HG03457 (cell line): Measurements from ENCODE around the gene MAP4K2.
"Not testable (repeated sequence)": the region's sequence is repeated elsewhere in the genome, so short reads cannot be mapped to it uniquely, and the experiment has no call there.

Experiments
- ATAC-seq: cut with Tn5 transposase; IDR thresholded peaks from one replicate; pipeline ENCODE4 v1.9.1; 2021; ENCODE audit warnings: moderate number of reproducible peaks; ENCODE audit not compliant: unreplicated experiment

Gene MAP4K2

GRCh38 chr11:64803158-64803845 lies at the start of gene MAP4K2:
Gene MAP4K2 (minus strand): TSS chr11:64803214. CDS start chr11:64803149, 65 bp downstream.
- peak; percentile 45 for ATAC-seq

- no peak for ATAC-seq
These were observed 48.9 kb upstream of the MAP4K2 start for GRCh38 chr11:64851831-64852351.

GRCh38 chr11:64850979-64851567 lies 48.1 kb upstream of the MAP4K2 start:
- peak; percentile 46 for ATAC-seq

- ATAC-seq: no peak
These were observed 46.8 kb upstream of the MAP4K2 start for GRCh38 chr11:64849598-64850356.

- no peak for ATAC-seq
These were observed 46.0 kb upstream of the MAP4K2 start for GRCh38 chr11:64848826-64849597.

- no peak for ATAC-seq
These were observed 45.3 kb upstream of the MAP4K2 start for GRCh38 chr11:64848214-64848825.

- no peak for ATAC-seq
These were observed 44.1 kb upstream of the MAP4K2 start for GRCh38 chr11:64846998-64847666.

GRCh38 chr11:64845776-64846129 lies 42.7 kb upstream of the MAP4K2 start:
- ATAC-seq: not testable (repeated sequence)

GRCh38 chr11:64845129-64845775 lies 42.2 kb upstream of the MAP4K2 start:
- no peak for ATAC-seq

GRCh38 chr11:64844330-64845128 lies 41.5 kb upstream of the MAP4K2 start, which contains the start of gene CDC42BPG:
Gene CDC42BPG (minus strand): TSS chr11:64844653. CDS start chr11:64844569, 84 bp downstream.
- no peak for ATAC-seq

GRCh38 chr11:64843686-64844329 lies 40.8 kb upstream of the MAP4K2 start:
- no peak for ATAC-seq

- ATAC-seq: no peak
These were observed 40.1 kb upstream of the MAP4K2 start for GRCh38 chr11:64842851-64843685.

GRCh38 chr11:64842366-64842759 lies 39.3 kb upstream of the MAP4K2 start:
- no peak for ATAC-seq

GRCh38 chr11:64841592-64842365 lies 38.8 kb upstream of the MAP4K2 start:
- no peak for ATAC-seq

GRCh38 chr11:64839887-64840782 lies 37.1 kb upstream of the MAP4K2 start:
- ATAC-seq: no peak
